SK-N-SH (cell line): ENCODE results near the gene NADSYN1. TPM values are rescaled to one million over a fixed set of nuclear protein-coding genes. Genes with fewer than 3 reads are reported as not detected.

Experiments
- CTCF ChIA-PET: fragments of 300-600, 350-600 bp; formaldehyde crosslinking; extraction: SDS; loops from one replicate; lab custom pipeline; 2021; lab: Yijun Ruan, JAX
- POLR2A ChIA-PET: fragments of 350-600 bp; sonication (Branson Sonifier 250); formaldehyde crosslinking; extraction: SDS; loops from one replicate; lab custom pipeline; 2020; ENCODE audit warnings: antibody characterized with exemption, inconsistent platforms; lab: Yijun Ruan, JAX
- DNase-seq: peaks from one replicate; pipeline ENCODE4 v3.0.0; 2012
- H2AFZ ChIP-seq: fragments of 200-600 bp; sonication (generic); 2 replicates; pipeline ENCODE4 v1.8.1; 2016; ENCODE audit warnings: antibody characterized with exemption, mild to moderate bottlenecking, low read depth
- H3F3A ChIP-seq: fragments of 200-600 bp; sonication (generic); replicated peaks from 2 replicates; pipeline ENCODE3; 2016; ENCODE audit warnings: antibody characterized with exemption, mild to moderate bottlenecking; ENCODE audit not compliant: insufficient read depth
- H3K27ac ChIP-seq, 2 experiments: fragments of 200-500 bp in 1 of 2; fragments of 200-600 bp in 1 of 2; sonication (Bioruptor generic) in 1 of 2; sonication (generic), shearing (Covaris generic) in 1 of 2; 2 replicates each; pipeline versions ENCODE4 v1.5.1 to v1.6.1; 2014 to 2016; ENCODE audit warnings: low read depth in 2 of 2, inconsistent platforms in 1 of 2, low read length in 1 of 2, mild to moderate bottlenecking in 1 of 2, mixed read lengths in 1 of 2
- H3K27me3 ChIP-seq: fragments of 200-600 bp; sonication (generic), shearing (Covaris generic); 2 replicates; pipeline ENCODE4 v1.6.1; 2016; ENCODE audit warnings: mixed run types; ENCODE audit not compliant: insufficient read depth
- H3K36me3 ChIP-seq, 2 experiments: fragments of 200-500 bp in 1 of 2; fragments of 200-600 bp in 1 of 2; sonication (Bioruptor generic) in 1 of 2; sonication (generic) in 1 of 2; replicated peaks in 1 of 2; 2 replicates each; pipeline versions ENCODE3 to v1.5.1; 2014 to 2016; ENCODE audit warnings: low read length in 1 of 2, mild to moderate bottlenecking in 1 of 2; ENCODE audit not compliant: insufficient read depth in 2 of 2, control insufficient read depth in 1 of 2
- H3K4me1 ChIP-seq, 2 experiments: fragments of 200-500 bp in 1 of 2; fragments of 200-600 bp in 1 of 2; sonication (Bioruptor generic) in 1 of 2; sonication (generic), shearing (Covaris generic) in 1 of 2; 2 replicates each; pipeline versions ENCODE4 v1.5.1 to v1.6.1; 2014 to 2016; ENCODE audit warnings: low read depth in 1 of 2, low read length in 1 of 2, mixed run types in 1 of 2; ENCODE audit not compliant: insufficient read depth in 2 of 2, control insufficient read depth in 1 of 2
- H3K4me2 ChIP-seq: fragments of 200-600 bp; sonication (generic), shearing (Covaris generic); 2 replicates; pipeline ENCODE4 v1.6.1; 2017; ENCODE audit warnings: mixed run types
- H3K4me3 ChIP-seq, 2 experiments: fragments of 200-500 bp in 1 of 2; fragments of 200-600 bp in 1 of 2; sonication (Bioruptor generic) in 1 of 2; sonication (generic), shearing (Covaris generic) in 1 of 2; 2 replicates each; pipeline versions ENCODE4 v1.5.1 to v1.8.1; 2014 to 2016; ENCODE audit warnings: low read depth in 2 of 2, inconsistent platforms in 1 of 2, low read length in 1 of 2, mild to moderate bottlenecking in 1 of 2, mixed read lengths in 1 of 2, moderate library complexity in 1 of 2
- H3K79me2 ChIP-seq: fragments of 200-600 bp; sonication (generic); 2 replicates; pipeline ENCODE4 v1.8.1; 2017; ENCODE audit warnings: mild to moderate bottlenecking; ENCODE audit not compliant: insufficient read depth
- H3K9ac ChIP-seq: fragments of 200-600 bp; sonication (generic); 2 replicates; pipeline ENCODE4 v1.6.1; 2017; ENCODE audit warnings: mixed run types
- H3K9me2 ChIP-seq: fragments of 200-600 bp; sonication (generic); 2 replicates; pipeline ENCODE4 v1.6.1; 2017; ENCODE audit warnings: mixed run types
- H3K9me3 ChIP-seq: fragments of 200-600 bp; sonication (generic); 2 replicates; pipeline ENCODE4 v1.6.1; 2017; ENCODE audit warnings: mixed run types, mild to moderate bottlenecking, moderate library complexity
- H4K20me1 ChIP-seq: fragments of 200-600 bp; sonication (generic); 2 replicates; pipeline ENCODE4 v1.6.1; 2017; ENCODE audit warnings: mild to moderate bottlenecking, mixed run types; ENCODE audit not compliant: insufficient read depth
- FOSL2 ChIP-seq: IDR thresholded peaks from 2 replicates; pipeline ENCODE4 v1.4.0; 2012; ENCODE audit warnings: low read depth, mild to moderate bottlenecking, moderate library complexity, borderline replicate concordance
- FOXJ3 ChIP-seq: sonication (generic); formaldehyde crosslinking; IDR thresholded peaks from 2 replicates; pipeline ENCODE4 v1.5.1; 2020; ENCODE audit warnings: mild to moderate bottlenecking, missing genetic modification reagents
- GABPA ChIP-seq: IDR thresholded peaks from 2 replicates; pipeline ENCODE4 v1.4.0; 2012; ENCODE audit warnings: low read depth, mild to moderate bottlenecking
- JUND ChIP-seq: IDR thresholded peaks from 2 replicates; pipeline ENCODE4 v1.4.0; 2012
- MEF2A ChIP-seq: IDR thresholded peaks from 2 replicates; pipeline ENCODE4 v1.4.0; 2012; ENCODE audit warnings: low read depth, borderline replicate concordance
- MXI1 ChIP-seq: IDR thresholded peaks from 2 replicates; pipeline ENCODE4 v1.6.1; 2012; ENCODE audit warnings: mild to moderate bottlenecking, low read depth, low read length, improper control_type of control experiment
- NFIC ChIP-seq: IDR thresholded peaks from 2 replicates; pipeline ENCODE4 v1.4.0; 2012; ENCODE audit warnings: borderline replicate concordance
- NRF1 ChIP-seq: IDR thresholded peaks from 2 replicates; pipeline ENCODE4 v1.6.1; 2012; ENCODE audit warnings: low read depth, mild to moderate bottlenecking, low read length
- RCOR1 ChIP-seq: fragments of 150-350 bp; IDR thresholded peaks from 2 replicates; pipeline ENCODE4 v1.6.1; 2017; ENCODE audit warnings: antibody characterized with exemption, low read length
- RFX5 ChIP-seq: IDR thresholded peaks from 2 replicates; pipeline ENCODE4 v1.6.1; 2012; ENCODE audit warnings: mild to moderate bottlenecking, improper control_type of control experiment, low read length
- SIN3A ChIP-seq: IDR thresholded peaks from 2 replicates; pipeline ENCODE4 v1.6.1; 2012; ENCODE audit warnings: low read depth, mild to moderate bottlenecking, low read length, moderate library complexity, borderline replicate concordance
- SMC3 ChIP-seq: IDR thresholded peaks from 2 replicates; pipeline ENCODE4 v1.6.1; 2012; ENCODE audit warnings: low read depth, low read length, improper control_type of control experiment
- TCF12 ChIP-seq: IDR thresholded peaks from 2 replicates; pipeline ENCODE4 v1.4.0; 2012
- TEAD4 ChIP-seq: IDR thresholded peaks from 2 replicates; pipeline ENCODE4 v1.4.0; 2012; ENCODE audit warnings: mild to moderate bottlenecking, borderline replicate concordance; ENCODE audit not compliant: insufficient read depth
- YY1 ChIP-seq: IDR thresholded peaks from 2 replicates; pipeline ENCODE4 v1.4.0; 2012; ENCODE audit warnings: low read depth, mild to moderate bottlenecking
- WGBS: methylation state at CpG from one replicate; pipeline ENCODE4 v1.1.6; 2017; ENCODE audit warnings: low lambda C conversion rate; 5-methylcytosine and 5-hydroxymethylcytosine counted together
- polyA plus RNA-seq, 3 experiments: library from polyadenylated mRNA; depleted of rRNA; stranded (reverse); fragments of >200 nt; gene quantifications; 2 replicates each; pipeline ENCODE4 v1.2.3, GENCODE V29; 2012
- TF ChIP-seq, protein P1 (sequence below): fragments of 200-600 bp; sonication (generic); IDR thresholded peaks from 2 replicates; pipeline ENCODE4 v1.6.1; 2017; ENCODE audit warnings: antibody characterized with exemption, mild to moderate bottlenecking, moderate library complexity
- TF ChIP-seq, protein P2 (sequence below): IDR thresholded peaks from 2 replicates; pipeline ENCODE4 v1.4.0; 2012; ENCODE audit warnings: low read depth, borderline replicate concordance
- TF ChIP-seq, protein P3 (sequence below): fragments of 150-350 bp; IDR thresholded peaks from 2 replicates; pipeline ENCODE4 v1.6.1; 2017; ENCODE audit warnings: antibody characterized with exemption, low read length, low read depth, borderline replicate concordance

The NADSYN1 gene
- polyA plus RNA-seq, 1 of the 3 experiments (the other 2 are of a cell fraction) = 62.5 TPM

DNA sequence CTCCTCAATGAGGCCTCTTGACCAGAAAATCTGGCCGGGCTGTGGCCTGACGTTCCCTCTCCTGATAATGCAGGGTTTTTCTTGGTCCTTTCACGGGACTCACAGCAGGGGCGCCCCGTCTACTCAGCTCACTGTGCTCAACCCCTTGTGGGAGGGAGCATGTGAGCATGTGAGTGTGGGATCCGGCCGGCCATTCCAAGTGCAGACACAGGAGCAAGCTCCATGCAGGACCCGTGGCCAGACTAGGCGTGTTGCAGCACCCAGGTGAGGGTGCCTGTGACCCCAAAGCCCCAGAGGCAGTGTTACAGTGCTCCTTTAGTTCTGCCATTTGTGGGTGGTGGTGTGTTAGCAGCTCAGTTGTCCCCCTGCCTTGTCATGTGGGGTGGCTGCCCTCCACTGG lies 22.8 kb upstream of the NADSYN1 start (continued):
- no peak for TF ChIP-seq SIN3A
- TF ChIP-seq, protein P1, sequence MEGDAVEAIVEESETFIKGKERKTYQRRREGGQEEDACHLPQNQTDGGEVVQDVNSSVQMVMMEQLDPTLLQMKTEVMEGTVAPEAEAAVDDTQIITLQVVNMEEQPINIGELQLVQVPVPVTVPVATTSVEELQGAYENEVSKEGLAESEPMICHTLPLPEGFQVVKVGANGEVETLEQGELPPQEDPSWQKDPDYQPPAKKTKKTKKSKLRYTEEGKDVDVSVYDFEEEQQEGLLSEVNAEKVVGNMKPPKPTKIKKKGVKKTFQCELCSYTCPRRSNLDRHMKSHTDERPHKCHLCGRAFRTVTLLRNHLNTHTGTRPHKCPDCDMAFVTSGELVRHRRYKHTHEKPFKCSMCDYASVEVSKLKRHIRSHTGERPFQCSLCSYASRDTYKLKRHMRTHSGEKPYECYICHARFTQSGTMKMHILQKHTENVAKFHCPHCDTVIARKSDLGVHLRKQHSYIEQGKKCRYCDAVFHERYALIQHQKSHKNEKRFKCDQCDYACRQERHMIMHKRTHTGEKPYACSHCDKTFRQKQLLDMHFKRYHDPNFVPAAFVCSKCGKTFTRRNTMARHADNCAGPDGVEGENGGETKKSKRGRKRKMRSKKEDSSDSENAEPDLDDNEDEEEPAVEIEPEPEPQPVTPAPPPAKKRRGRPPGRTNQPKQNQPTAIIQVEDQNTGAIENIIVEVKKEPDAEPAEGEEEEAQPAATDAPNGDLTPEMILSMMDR = no peak
- no peak for TF ChIP-seq TEAD4

DNA sequence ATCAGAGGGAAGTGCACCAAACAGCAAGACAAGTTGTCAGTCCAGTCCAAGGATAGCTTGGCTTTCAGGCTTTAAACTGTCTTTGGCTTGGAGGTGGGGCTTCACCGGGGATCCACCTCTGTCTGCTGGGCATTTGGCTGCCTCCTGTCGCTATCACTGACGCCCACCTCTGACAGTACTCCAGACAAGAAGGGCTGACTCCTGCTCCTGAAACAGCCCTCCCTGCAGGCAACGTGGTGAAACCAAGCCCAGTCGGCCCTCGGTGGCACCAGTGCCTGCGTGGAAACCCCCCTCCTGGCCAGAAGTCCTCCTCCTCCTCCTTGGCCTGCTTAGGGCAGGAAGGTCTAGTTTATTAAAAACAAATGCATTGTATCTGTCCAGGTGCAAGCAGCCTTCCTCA lies 21.7 kb upstream of the NADSYN1 start:
- H3K4me2 ChIP-seq = no peak overlapping the region
- H3K9ac ChIP-seq = no peak overlapping the region
- TF ChIP-seq JUND (no peak), MEF2A (no peak), RFX5 (no peak), NRF1 (no peak), SMC3 (no peak), GABPA (no peak), NFIC (no peak)
- TF ChIP-seq, protein P2, sequence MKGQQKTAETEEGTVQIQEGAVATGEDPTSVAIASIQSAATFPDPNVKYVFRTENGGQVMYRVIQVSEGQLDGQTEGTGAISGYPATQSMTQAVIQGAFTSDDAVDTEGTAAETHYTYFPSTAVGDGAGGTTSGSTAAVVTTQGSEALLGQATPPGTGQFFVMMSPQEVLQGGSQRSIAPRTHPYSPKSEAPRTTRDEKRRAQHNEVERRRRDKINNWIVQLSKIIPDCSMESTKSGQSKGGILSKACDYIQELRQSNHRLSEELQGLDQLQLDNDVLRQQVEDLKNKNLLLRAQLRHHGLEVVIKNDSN = no peak
- no peaks in the 10 kb centered on the region for H3K27me3 ChIP-seq
- POLR2A ChIA-PET = no interaction called here
- H3K9me2 ChIP-seq = no peaks in the 10 kb centered on the region
- H3K36me3 ChIP-seq = peaks cover 0 to 2% of the 10 kb centered on the region in 2 experiments
- H3K4me3 ChIP-seq = no peak overlapping the region
- no peaks in the 10 kb centered on the region for H3K9me3 ChIP-seq
- H3K79me2 ChIP-seq = no peaks in the 10 kb centered on the region
- 60% methylated on average over 1 of the region's 7 CpGs for WGBS
- CTCF ChIA-PET = no interaction called here
- H3K27ac ChIP-seq = no peak overlapping the region
- H2AFZ ChIP-seq = no peak overlapping the region
- H3K4me1 ChIP-seq = no peaks in the 10 kb centered on the region; a peak in 1 of 4 replicates
- H3F3A ChIP-seq = no peaks in the 10 kb centered on the region
- no peak for DNase-seq
- no peaks in the 10 kb centered on the region for H4K20me1 ChIP-seq

DNA sequence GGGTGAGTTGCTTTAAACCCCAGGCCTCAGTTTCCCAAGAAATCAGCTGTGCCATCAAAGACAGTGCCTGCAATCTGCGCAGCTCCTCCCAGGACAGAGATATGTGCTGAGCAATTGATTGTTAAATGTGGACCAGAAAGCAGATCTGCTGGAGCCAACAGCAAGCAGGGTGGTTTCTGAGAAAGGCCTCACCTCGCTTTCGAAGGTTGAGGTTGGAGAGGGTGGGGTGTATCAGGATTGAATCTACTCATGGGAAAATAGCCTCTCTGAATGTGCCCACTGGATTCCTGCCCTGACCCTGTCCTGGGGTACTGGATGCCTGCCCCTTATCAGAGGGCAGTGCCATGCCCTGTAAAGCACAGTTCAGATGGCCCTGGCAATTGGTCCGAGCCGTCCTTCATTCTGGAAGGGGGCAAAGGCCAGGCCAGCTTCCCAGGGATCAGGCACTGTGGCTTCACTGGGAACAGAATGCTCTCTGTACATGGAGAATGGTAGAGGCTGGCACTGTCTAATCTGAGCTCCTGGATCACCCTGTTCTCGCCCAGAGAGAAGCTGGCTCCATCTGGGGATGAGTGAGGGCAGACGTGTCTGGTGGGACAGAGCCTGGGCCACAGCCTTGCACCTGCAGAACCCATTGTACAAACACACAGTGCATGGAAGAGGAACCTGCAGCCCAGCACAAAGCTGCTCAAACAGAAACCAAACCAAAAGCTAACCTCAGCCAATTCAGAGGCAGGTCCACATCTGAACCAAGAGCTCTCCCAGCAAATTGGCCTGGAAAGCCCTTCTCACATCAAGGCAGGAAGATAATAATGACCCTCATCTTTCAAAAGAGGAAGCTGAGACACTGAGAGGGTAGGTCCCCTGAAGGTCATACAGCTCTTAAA lies 20.0 kb upstream of the NADSYN1 start:
- no peaks in the 10 kb centered on the region for H3K9me3 ChIP-seq
- WGBS = 70% methylated on average over 5 of the region's 7 CpGs
- no peaks in the 10 kb centered on the region; a peak in 1 of 4 replicates for H3K4me1 ChIP-seq
- H4K20me1 ChIP-seq = no peaks in the 10 kb centered on the region
- no peak overlapping the region for H3K9ac ChIP-seq
- no peaks in the 10 kb centered on the region for H3F3A ChIP-seq
- H3K9me2 ChIP-seq = no peaks in the 10 kb centered on the region
- H3K4me2 ChIP-seq = no peak overlapping the region
- ChIA-PET POLR2A (no interaction called here), CTCF (no interaction called here)
- no peaks in the 10 kb centered on the region for H3K27me3 ChIP-seq
- TF ChIP-seq, protein P1 = no peak
- TF ChIP-seq SIN3A (no peak), MXI1 (no peak), RCOR1 (no peak), TCF12 (no peak), FOXJ3 (no peak), FOSL2 (no peak), YY1 (no peak), SMC3 (no peak)
- TF ChIP-seq, protein P3, sequence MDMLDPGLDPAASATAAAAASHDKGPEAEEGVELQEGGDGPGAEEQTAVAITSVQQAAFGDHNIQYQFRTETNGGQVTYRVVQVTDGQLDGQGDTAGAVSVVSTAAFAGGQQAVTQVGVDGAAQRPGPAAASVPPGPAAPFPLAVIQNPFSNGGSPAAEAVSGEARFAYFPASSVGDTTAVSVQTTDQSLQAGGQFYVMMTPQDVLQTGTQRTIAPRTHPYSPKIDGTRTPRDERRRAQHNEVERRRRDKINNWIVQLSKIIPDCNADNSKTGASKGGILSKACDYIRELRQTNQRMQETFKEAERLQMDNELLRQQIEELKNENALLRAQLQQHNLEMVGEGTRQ = no peak
- no peak overlapping the region for H2AFZ ChIP-seq
- no peak overlapping the region for H3K27ac ChIP-seq
- peaks cover 0 to 5% of the 10 kb centered on the region in 2 experiments for H3K36me3 ChIP-seq
- no peaks in the 10 kb centered on the region for H3K79me2 ChIP-seq
- no peak overlapping the region for H3K4me3 ChIP-seq
- no peak for DNase-seq
